HUES64 (cell line): ENCODE results near the gene KLHL36.

Source experiments
- H3K27ac ChIP-seq: 2 replicates; pipeline ENCODE4 v1.7.0; 2013; ENCODE audit warnings: low read depth, low read length, inconsistent platforms
- H3K27me3 ChIP-seq: 2 replicates; pipeline ENCODE4 v1.6.1; 2013; ENCODE audit warnings: mild to moderate bottlenecking, low read length; ENCODE audit not compliant: insufficient read depth
- H3K36me3 ChIP-seq: 2 replicates; pipeline ENCODE4 v1.6.1; 2013; ENCODE audit warnings: mild to moderate bottlenecking, low read length; ENCODE audit not compliant: insufficient read depth
- H3K4me1 ChIP-seq: 2 replicates; pipeline ENCODE4 v1.6.1; 2013; ENCODE audit warnings: mild to moderate bottlenecking, low read length, moderate library complexity; ENCODE audit not compliant: insufficient read depth
- H3K4me3 ChIP-seq: 2 replicates; pipeline ENCODE4 v1.5.1; 2013; ENCODE audit warnings: mild to moderate bottlenecking, low read length, moderate library complexity
- H3K9ac ChIP-seq: 2 replicates; pipeline ENCODE4 v1.6.1; 2013; ENCODE audit warnings: mild to moderate bottlenecking, low read depth, low read length
- H3K9me3 ChIP-seq: 2 replicates; pipeline ENCODE4 v1.6.1; 2013; ENCODE audit warnings: low read depth, low read length; ENCODE audit not compliant: insufficient read depth
- WGBS: fragments of 150-250, 120-280 bp; methylation state at CpG from one replicate; pipeline ENCODE4 v1.1.7; 2013; ENCODE audit warnings: missing lambda C conversion rate; 5-methylcytosine and 5-hydroxymethylcytosine counted together

KLHL36 gene

DNA sequence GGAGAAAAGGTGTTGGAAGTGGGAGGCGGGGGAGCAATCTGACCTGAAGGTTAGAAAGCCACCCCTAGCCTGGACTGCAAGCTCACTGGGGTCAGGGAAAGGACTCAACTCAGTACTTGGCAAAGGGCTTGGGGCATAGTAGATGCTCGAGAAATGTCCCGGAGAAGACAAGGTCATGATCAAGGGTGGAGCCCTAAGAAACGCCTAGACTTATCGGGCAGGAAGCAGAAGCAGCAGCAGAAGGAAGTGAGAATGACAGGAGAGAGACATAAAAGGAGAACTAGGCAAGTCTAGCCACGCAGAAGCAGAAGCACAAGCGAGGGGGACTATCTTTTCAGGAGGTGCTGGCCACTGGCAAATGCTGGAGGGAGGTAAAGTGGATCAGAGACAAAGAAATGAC lies 40.6 kb upstream of the KLHL36 start:
- Histone ChIP-seq H3K9me3 (no peaks in the 10 kb centered on the region; the same call in 1 of the 2 replicates), H3K27me3 (no peaks in the 10 kb centered on the region), H3K4me3 (no peak overlapping the region), H3K9ac (no peak overlapping the region), H3K4me1 (peaks cover 11% of the 10 kb centered on the region), H3K36me3 (peaks cover 30% of the 10 kb centered on the region; the same call in 1 of the 2 replicates), H3K27ac (no peak overlapping the region)
- 95% methylated on average over 7 of the region's 7 CpGs for WGBS

DNA sequence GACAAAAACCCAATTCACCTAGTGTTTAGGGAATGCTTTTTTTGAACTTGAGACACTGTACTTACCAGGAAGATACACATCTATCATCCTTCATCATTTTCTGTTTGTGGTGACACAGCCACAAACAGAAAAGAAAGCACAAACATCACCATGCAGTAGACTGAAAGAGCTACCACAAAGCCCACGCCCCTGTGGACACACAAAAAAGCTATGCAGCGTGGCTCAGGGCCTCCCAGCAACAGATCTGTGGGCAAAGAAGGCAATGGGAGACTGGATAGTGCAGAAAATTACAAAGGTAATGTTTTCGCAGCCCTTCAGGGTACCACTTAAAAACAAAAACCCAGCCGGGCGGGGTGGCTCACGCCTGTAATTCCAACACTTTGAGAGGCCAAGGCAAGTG lies 40.0 kb upstream of the KLHL36 start:
- peaks cover 30% of the 10 kb centered on the region; the same call in 1 of the 2 replicates for H3K36me3 ChIP-seq
- H3K4me1 ChIP-seq = peaks cover 11% of the 10 kb centered on the region
- H3K9me3 ChIP-seq = no peaks in the 10 kb centered on the region; the same call in 1 of the 2 replicates
- 95% methylated on average over 6 of the region's 6 CpGs for WGBS
- H3K4me3 ChIP-seq = no peak overlapping the region
- no peak overlapping the region for H3K27ac ChIP-seq
- H3K9ac ChIP-seq = no peak overlapping the region
- H3K27me3 ChIP-seq = no peaks in the 10 kb centered on the region

GRCh38 chr16:84609563-84610177 lies 38.6 kb upstream of the KLHL36 start:
- peaks cover 35% of the 10 kb centered on the region; the same call in 1 of the 2 replicates for H3K36me3 ChIP-seq
- no peak overlapping the region for H3K4me3 ChIP-seq
- no peak overlapping the region for H3K9ac ChIP-seq
- H3K4me1 ChIP-seq = peaks cover 6% of the 10 kb centered on the region
- 77% methylated on average over 5 of the region's 6 CpGs for WGBS
- H3K27me3 ChIP-seq = no peaks in the 10 kb centered on the region
- H3K9me3 ChIP-seq = no peaks in the 10 kb centered on the region; the same call in 1 of the 2 replicates
- no peak overlapping the region for H3K27ac ChIP-seq

DNA sequence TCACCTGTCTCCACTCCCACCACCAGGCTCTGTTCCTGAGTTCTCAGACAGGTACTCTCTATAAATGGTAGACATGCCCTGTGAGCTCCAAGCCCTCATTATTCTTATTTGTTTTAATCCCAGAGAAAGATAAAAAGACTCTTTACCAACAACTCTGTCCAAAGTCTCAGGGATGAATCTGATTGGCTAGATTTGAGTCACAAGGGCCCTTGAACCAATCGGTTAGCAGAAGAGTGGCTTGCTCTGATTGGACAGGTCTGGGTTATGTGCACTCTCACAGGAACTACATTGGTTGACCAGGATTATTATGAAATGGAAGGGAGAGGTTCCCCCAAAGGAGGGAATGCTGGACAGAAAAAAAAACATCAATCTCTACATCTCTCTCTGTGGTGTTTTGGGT lies 37.9 kb upstream of the KLHL36 start:
- no peak overlapping the region for H3K9ac ChIP-seq
- no peak overlapping the region for H3K27ac ChIP-seq
- no peak overlapping the region for H3K4me3 ChIP-seq
- H3K9me3 ChIP-seq = no peaks in the 10 kb centered on the region; the same call in 1 of the 2 replicates
- no peaks in the 10 kb centered on the region for H3K27me3 ChIP-seq
- 0 out of 2 replicates have a peak, but pooled peaks cover 4% of the 10 kb centered on the region for H3K4me1 ChIP-seq
- peaks cover 42% of the 10 kb centered on the region; the same call in 1 of the 2 replicates for H3K36me3 ChIP-seq
- WGBS = 95% methylated on average over 1 of the region's 1 CpG

- Histone ChIP-seq H3K4me3 (no peak overlapping the region), H3K36me3 (peaks cover 42% of the 10 kb centered on the region; the same call in 1 of the 2 replicates), H3K9ac (no peak overlapping the region), H3K27me3 (no peaks in the 10 kb centered on the region), H3K27ac (no peak overlapping the region), H3K4me1 (0 out of 2 replicates have a peak, but pooled peaks cover 8% of the 10 kb centered on the region), H3K9me3 (no peaks in the 10 kb centered on the region)
- WGBS = 93% methylated on average over 4 of the region's 4 CpGs
These were observed 37.3 kb upstream of the KLHL36 start for GRCh38 chr16:84611041-84611440.

DNA sequence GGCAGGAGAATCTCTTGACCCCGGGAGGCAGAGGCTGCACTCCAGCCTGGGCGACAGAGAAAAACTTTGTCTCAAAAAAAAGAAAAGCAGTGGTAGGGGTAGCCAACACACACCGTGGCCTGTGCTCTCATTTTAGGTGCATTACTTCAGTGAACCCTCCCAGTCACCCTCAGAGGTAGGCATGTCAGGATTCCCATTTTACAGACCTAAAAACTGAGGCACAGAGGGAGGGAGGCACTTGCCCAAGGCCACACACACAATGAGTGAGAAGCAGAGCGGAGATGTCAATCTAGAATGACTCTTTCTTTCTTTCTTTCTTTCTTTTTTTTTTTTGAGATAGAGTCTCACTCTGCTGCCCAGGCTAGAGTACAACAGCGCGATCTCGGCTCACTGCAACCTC lies 35.6 kb upstream of the KLHL36 start:
- H3K9ac ChIP-seq = no peak overlapping the region
- H3K4me1 ChIP-seq = peaks cover 15% of the 10 kb centered on the region; the same call in 1 of the 2 replicates
- no peak overlapping the region for H3K4me3 ChIP-seq
- H3K36me3 ChIP-seq = peaks cover 32% of the 10 kb centered on the region; the same call in 1 of the 2 replicates
- no peaks in the 10 kb centered on the region for H3K9me3 ChIP-seq
- WGBS = 97% methylated on average over 7 of the region's 7 CpGs
- peaks cover 7% of the 10 kb centered on the region for H3K27me3 ChIP-seq
- no peak overlapping the region for H3K27ac ChIP-seq

DNA sequence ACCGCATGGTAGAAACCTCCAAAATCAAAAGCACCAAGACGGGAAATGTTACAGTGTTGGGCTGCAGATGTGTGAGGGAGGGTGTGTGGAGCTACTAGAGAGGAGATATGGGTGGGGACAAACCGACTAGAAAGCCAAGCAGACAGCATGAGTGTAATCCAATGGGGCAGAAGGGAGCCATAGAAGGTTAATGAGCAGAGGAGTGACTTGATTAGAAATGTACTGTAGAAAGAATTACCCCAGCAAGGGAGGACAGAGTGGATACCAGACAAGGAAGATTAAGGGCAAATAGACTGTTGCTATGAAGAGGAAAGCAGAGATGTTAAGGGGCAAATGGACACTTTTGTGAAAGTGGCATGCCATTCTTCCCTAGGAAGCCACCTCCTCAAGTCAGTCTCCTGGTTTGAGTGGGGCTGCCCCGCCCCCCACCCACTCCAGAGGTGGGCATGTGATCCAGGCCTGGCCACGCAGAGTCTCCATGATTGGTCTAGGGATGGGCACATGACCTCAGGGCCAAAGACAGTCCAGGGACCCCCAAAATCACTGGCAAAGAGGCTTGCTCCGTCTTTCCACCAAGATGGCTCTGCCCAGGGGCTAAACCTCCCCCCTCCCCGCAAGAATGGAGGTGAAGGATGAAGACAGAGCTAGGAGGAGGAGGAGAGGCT lies 34.8 kb upstream of the KLHL36 start:
- H3K36me3 ChIP-seq = peaks cover 26% of the 10 kb centered on the region; the same call in 1 of the 2 replicates
- H3K9me3 ChIP-seq = no peaks in the 10 kb centered on the region
- no peak overlapping the region for H3K27ac ChIP-seq
- peaks cover 15% of the 10 kb centered on the region; the same call in 1 of the 2 replicates for H3K4me1 ChIP-seq
- H3K27me3 ChIP-seq = peaks cover 7% of the 10 kb centered on the region
- 90% methylated on average over 7 of the region's 7 CpGs for WGBS
- H3K4me3 ChIP-seq = no peak overlapping the region
- H3K9ac ChIP-seq = no peak overlapping the region

DNA sequence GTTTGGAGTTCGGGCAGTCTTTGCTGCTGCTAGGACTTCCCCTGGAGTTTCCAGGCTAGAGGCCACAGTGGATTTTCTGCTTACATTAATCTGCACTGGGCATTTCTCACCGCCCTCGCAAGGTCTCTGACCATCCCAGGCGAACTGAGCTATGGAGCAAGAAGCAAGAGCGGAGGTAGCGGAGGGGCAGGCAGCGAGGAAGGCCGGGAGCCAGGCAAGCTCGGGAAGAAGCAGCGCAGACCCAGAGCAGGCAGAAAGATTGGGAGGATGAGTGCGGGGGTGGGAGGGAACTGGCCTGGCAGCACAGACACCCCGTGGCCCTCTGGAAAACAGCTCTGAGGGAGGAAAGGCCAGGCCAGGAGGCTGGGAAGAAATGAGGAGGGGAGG lies 34.2 kb upstream of the KLHL36 start:
- no peak overlapping the region for H3K9ac ChIP-seq
- H3K4me1 ChIP-seq = peaks cover 17% of the 10 kb centered on the region; the same call in 1 of the 2 replicates
- no peak overlapping the region for H3K4me3 ChIP-seq
- peaks cover 7% of the 10 kb centered on the region for H3K27me3 ChIP-seq
- peaks cover 26% of the 10 kb centered on the region; the same call in 1 of the 2 replicates for H3K36me3 ChIP-seq
- no peaks in the 10 kb centered on the region for H3K9me3 ChIP-seq
- 80% methylated on average over 12 of the region's 12 CpGs for WGBS
- H3K27ac ChIP-seq = no peak overlapping the region

GRCh38 chr16:84614623-84614967 lies 33.7 kb upstream of the KLHL36 start:
- no peak overlapping the region for H3K27ac ChIP-seq
- H3K36me3 ChIP-seq = peaks cover 26% of the 10 kb centered on the region; the same call in 1 of the 2 replicates
- H3K27me3 ChIP-seq = peaks cover 7% of the 10 kb centered on the region
- H3K4me3 ChIP-seq = no peak overlapping the region
- peaks cover 22% of the 10 kb centered on the region; the same call in 1 of the 2 replicates for H3K4me1 ChIP-seq
- no peak overlapping the region for H3K9ac ChIP-seq
- H3K9me3 ChIP-seq = no peaks in the 10 kb centered on the region
- 80% methylated on average over 3 of the region's 3 CpGs for WGBS

DNA sequence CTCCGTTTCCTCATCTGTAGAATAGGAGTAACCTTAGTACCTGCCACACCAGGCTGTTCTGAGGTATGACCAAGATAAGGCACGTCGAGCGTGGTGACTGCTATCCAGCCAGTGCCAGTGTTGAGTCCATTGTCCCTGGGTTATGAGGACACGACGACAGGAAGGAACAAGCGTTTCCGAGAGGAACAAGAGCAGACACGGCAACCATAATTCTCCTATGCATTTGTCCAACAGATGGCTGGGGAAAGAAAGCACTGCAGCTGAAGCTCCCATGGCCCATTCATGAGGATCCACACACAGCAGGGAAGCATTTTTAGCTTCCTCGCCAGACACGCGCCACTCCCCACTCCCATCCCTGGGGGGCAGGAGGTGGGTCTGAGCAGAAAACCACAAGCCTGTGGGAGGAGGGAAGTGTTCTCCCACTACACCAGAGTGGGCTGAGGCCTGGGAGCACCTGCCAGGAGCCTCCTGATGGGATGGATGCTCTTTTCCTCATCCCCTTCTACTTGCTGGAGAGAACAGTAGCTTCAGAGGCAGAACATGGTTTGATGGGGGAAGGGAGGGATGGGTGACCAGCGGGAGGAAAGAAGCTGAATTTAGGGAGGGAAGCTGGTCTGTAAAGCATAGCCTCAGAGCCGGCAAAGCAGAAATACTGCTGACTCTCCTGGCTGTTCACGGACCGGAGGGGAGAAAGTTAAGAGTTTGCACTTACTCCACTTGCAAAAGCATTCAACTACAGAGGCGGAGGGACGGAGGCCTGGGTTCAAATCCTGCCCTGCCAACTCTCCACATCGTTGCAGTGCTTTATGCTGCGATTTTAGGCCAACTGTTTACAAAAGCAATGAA lies 33.1 kb upstream of the KLHL36 start:
- H3K4me3 ChIP-seq = peak overlapping the region; percentile 77; the same call in 1 of the 2 replicates
- H3K27me3 ChIP-seq = peaks cover 7% of the 10 kb centered on the region
- H3K9ac ChIP-seq = no peak overlapping the region
- peaks cover 22% of the 10 kb centered on the region; the same call in 1 of the 2 replicates for H3K4me1 ChIP-seq
- no peaks in the 10 kb centered on the region for H3K9me3 ChIP-seq
- 83% methylated on average over 17 of the region's 20 CpGs for WGBS
- peaks cover 26% of the 10 kb centered on the region; the same call in 1 of the 2 replicates for H3K36me3 ChIP-seq
- no peak overlapping the region for H3K27ac ChIP-seq
